Trophoblast cell (in vitro differentiated cells and primary cell): ENCODE data around the gene SEZ6L2.
"Not testable (repeated sequence)": the region's sequence is repeated elsewhere in the genome, so short reads cannot be mapped to it uniquely, and the experiment has no call there.

ENCODE experiments used
- DNase-seq, 2 donors: peaks; one replicate each; pipeline ENCODE4 v3.0.0-alpha.2; 2016
- H2AFZ ChIP-seq: 2 replicates; pipeline ENCODE4 v1.6.1; 2013; ENCODE audit warnings: low read length, moderate library complexity, mild to moderate bottlenecking; ENCODE audit not compliant: insufficient read depth, poor library complexity
- H2AK5ac ChIP-seq: 2 replicates; pipeline ENCODE4 v1.6.1; 2013; ENCODE audit warnings: mild to moderate bottlenecking, low read length
- H2BK120ac ChIP-seq: 2 replicates; pipeline ENCODE4 v1.6.1; 2013; ENCODE audit warnings: low read length, mild to moderate bottlenecking, moderate library complexity; ENCODE audit not compliant: insufficient read depth, poor library complexity
- H2BK12ac ChIP-seq: 2 replicates; pipeline ENCODE4 v1.6.1; 2013; ENCODE audit warnings: mild to moderate bottlenecking, low read length, moderate library complexity
- H2BK5ac ChIP-seq: 2 replicates; pipeline ENCODE4 v1.6.1; 2013; ENCODE audit warnings: low read length, low read depth, moderate library complexity, mild to moderate bottlenecking; ENCODE audit not compliant: poor library complexity
- H3K14ac ChIP-seq: 2 replicates; pipeline ENCODE4 v1.6.1; 2013; ENCODE audit warnings: mild to moderate bottlenecking, low read length
- H3K18ac ChIP-seq: 2 replicates; pipeline ENCODE4 v1.6.1; 2013; ENCODE audit warnings: mild to moderate bottlenecking, low read length
- H3K23ac ChIP-seq: 2 replicates; pipeline ENCODE4 v1.6.1; 2013; ENCODE audit warnings: low read length
- H3K27ac ChIP-seq: 2 replicates; pipeline ENCODE4 v1.5.1; 2013; ENCODE audit warnings: low read depth, mild to moderate bottlenecking, inconsistent platforms, low read length, moderate library complexity
- H3K27me3 ChIP-seq: 2 replicates; pipeline ENCODE4 v1.6.1; 2013; ENCODE audit warnings: inconsistent platforms, mild to moderate bottlenecking, low read length, moderate library complexity; ENCODE audit not compliant: insufficient read depth
- H3K36me3 ChIP-seq, 2 experiments: 1 replicate in 1 of 2; 2 replicates in 1 of 2; pipeline ENCODE4 v1.6.1; 2013; ENCODE audit warnings: low read length in 2 of 2, mild to moderate bottlenecking in 2 of 2, moderate library complexity in 1 of 2; ENCODE audit not compliant: insufficient read depth in 2 of 2, control insufficient read depth in 1 of 2
- H3K4ac ChIP-seq: 2 replicates; pipeline ENCODE4 v1.6.1; 2013; ENCODE audit warnings: low read depth, mild to moderate bottlenecking, low read length, moderate library complexity
- H3K4me1 ChIP-seq, 2 experiments: 1 replicate in 1 of 2; 2 replicates in 1 of 2; pipeline ENCODE4 v1.6.1; 2013; ENCODE audit warnings: low read length in 2 of 2, mild to moderate bottlenecking in 2 of 2, moderate library complexity in 1 of 2; ENCODE audit not compliant: insufficient read depth in 2 of 2, control insufficient read depth in 1 of 2
- H3K4me2 ChIP-seq: 2 replicates; pipeline ENCODE4 v1.6.1; 2013; ENCODE audit warnings: inconsistent platforms, mild to moderate bottlenecking, low read length, moderate library complexity
- H3K4me3 ChIP-seq: 2 replicates; pipeline ENCODE4 v1.5.1; 2013; ENCODE audit warnings: mild to moderate bottlenecking, low read depth, low read length, inconsistent platforms
- H3K79me1 ChIP-seq: one replicate; pipeline ENCODE4 v1.6.1; 2013; ENCODE audit warnings: low read length
- H3K79me2 ChIP-seq: 2 replicates; pipeline ENCODE4 v1.6.1; 2013; ENCODE audit warnings: low read length, mild to moderate bottlenecking; ENCODE audit not compliant: control insufficient read depth, insufficient read depth, poor library complexity
- H3K9ac ChIP-seq: 2 replicates; pipeline ENCODE4 v1.6.1; 2013; ENCODE audit warnings: mild to moderate bottlenecking, low read length
- H3K9me3 ChIP-seq: 2 replicates; pipeline ENCODE4 v1.6.1; 2013; ENCODE audit warnings: low read depth, mild to moderate bottlenecking, control low read depth, inconsistent platforms, low read length; ENCODE audit not compliant: insufficient read depth
- H4K12ac ChIP-seq: 2 replicates; pipeline ENCODE4 v1.6.1; 2013; ENCODE audit warnings: low read depth, mild to moderate bottlenecking, low read length, moderate library complexity
- H4K8ac ChIP-seq: 2 replicates; pipeline ENCODE4 v1.6.1; 2013; ENCODE audit warnings: low read depth, mild to moderate bottlenecking, low read length, moderate library complexity
- H4K91ac ChIP-seq: one replicate; pipeline ENCODE4 v1.6.1; 2013; ENCODE audit warnings: low read depth, mild to moderate bottlenecking, low read length, moderate library complexity
- WGBS: extraction: QIAGEN DNeasy Blood & Tissue Kit; methylation state at CpG from one replicate; pipeline ENCODE4 v1.1.7; 2013; ENCODE audit warnings: missing lambda C conversion rate; ENCODE audit not compliant: insufficient read length, insufficient coverage; ENCODE audit errors: extremely low coverage; 5-methylcytosine and 5-hydroxymethylcytosine counted together

SEZ6L2 gene

DNA sequence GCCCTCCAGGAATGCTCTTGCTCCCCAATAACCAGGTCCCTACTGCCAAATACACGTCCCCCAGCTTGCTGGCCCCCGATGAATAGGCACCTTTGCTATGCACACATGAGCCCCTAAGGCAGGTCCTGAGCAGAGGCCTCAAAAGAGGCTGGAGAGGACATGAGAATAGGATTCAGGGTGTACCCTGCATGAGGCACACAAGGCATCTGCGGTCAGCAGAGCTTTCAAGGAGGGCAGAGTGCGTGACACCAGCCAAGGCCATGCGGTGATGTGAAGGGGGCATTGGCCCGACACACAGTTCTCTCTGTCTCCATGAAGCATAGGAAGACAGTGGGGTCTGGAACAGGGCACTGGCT lies 6.9 kb downstream of the SEZ6L2 start:
- H3K4me3 ChIP-seq = no peak overlapping the region
- H3K27ac ChIP-seq = no peak overlapping the region
- WGBS = no CpG with 5 or more reads among the region's 6 CpGs
- no peaks in the 10 kb centered on the region for H3K27me3 ChIP-seq
- no peak overlapping the region for H3K14ac ChIP-seq
- H3K18ac ChIP-seq = no peak overlapping the region
- no peak overlapping the region for H3K9ac ChIP-seq
- no peak overlapping the region for H4K91ac ChIP-seq
- H3K36me3 ChIP-seq = no peaks in the 10 kb centered on the region
- no peak for DNase-seq
- H2BK120ac ChIP-seq = no peak overlapping the region
- H2BK5ac ChIP-seq = no peak overlapping the region
- H3K4ac ChIP-seq = no peak overlapping the region
- H3K79me2 ChIP-seq = no peaks in the 10 kb centered on the region
- H4K12ac ChIP-seq = no peak overlapping the region
- H3K23ac ChIP-seq = no peak overlapping the region
- H3K9me3 ChIP-seq = peaks cover 2% of the 10 kb centered on the region
- H2BK12ac ChIP-seq = no peak overlapping the region
- H3K4me2 ChIP-seq = no peak overlapping the region
- no peaks in the 10 kb centered on the region for H3K79me1 ChIP-seq
- H3K4me1 ChIP-seq = no peaks in the 10 kb centered on the region
- H2AK5ac ChIP-seq = no peak overlapping the region
- H2AFZ ChIP-seq = no peak overlapping the region
- H4K8ac ChIP-seq = no peak overlapping the region

DNA sequence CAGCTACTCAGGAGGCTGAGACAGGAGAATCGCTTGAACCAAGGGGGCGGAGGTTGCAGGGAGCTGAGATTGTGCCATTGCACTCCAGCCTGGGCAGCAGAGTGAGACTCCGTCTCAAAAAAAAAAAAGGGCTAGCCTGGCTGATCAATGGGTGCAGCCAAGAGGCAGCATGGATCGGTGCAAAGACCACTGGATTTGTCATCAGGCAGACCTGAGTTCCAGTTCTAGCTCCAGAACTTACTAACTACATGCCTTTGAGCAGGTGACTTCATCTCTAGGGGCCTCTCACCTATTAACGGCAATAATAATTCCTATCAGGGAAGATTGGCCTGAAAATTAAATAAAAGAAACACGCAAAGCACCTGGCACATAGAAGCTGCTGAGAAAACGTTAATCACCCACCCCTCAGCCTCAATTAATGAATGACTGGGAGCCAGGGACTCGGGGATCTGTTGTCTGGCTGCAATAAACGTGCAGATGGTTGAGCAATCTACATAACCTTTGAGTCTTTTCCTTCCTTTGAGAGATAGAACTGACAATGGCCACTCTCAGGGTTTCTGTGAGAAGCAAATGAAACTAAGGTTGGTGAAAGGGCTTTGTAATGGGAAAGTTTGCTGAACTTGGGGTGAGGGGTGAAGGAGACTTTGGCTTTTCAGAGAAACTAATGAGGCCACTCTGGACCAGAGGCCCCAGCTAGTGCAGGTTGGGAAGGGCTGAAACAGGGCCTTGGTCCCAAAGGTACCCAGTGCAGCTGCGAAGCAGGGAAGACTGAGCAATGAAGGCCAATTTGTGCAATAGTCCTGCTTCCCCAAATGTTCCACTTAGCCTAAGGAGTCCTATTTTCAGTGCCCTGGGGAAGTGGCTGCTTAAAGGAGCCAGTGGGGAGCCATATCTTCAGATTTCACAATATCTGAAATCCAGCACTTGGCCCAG lies 7.6 kb downstream of the SEZ6L2 start:
- Histone ChIP-seq H3K4me1 (no peaks in the 10 kb centered on the region), H3K23ac (no peak overlapping the region), H4K8ac (no peak overlapping the region), H2BK120ac (no peak overlapping the region), H4K12ac (no peak overlapping the region), H2BK12ac (no peak overlapping the region), H2AK5ac (no peak overlapping the region), H2BK5ac (no peak overlapping the region), H3K4ac (no peak overlapping the region), H2AFZ (no peak overlapping the region), H3K9me3 (peaks cover 2% of the 10 kb centered on the region), H3K79me1 (no peaks in the 10 kb centered on the region), H3K79me2 (no peaks in the 10 kb centered on the region), H3K36me3 (no peaks in the 10 kb centered on the region), H3K27me3 (no peaks in the 10 kb centered on the region), H3K9ac (no peak overlapping the region), H3K18ac (no peak overlapping the region), H3K27ac (no peak overlapping the region), H3K4me3 (no peak overlapping the region), H3K14ac (no peak overlapping the region), H4K91ac (no peak overlapping the region), H3K4me2 (no peak overlapping the region)
- no CpG with 5 or more reads among the region's 10 CpGs for WGBS
- no peak for DNase-seq

DNA sequence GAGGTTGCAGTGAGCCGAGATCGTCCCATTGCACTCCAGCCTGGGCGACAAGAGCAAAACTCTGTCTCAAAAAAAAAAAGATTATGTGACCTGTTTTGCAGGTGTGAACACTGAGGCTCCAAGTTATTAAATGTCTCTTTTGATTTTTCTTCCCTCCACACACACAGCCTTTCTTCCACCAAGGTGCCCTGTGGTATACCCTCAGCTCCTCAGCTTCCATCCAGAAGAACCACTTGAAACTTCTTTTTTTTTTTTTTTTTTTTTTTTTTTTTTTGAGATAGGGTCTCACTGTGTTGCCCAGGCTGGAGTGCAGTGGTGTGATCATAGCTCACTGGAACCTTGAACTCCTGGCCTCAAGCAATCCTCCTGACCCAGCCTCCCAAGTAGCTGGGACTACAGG lies 10.0 kb downstream of the SEZ6L2 start:
- not testable (repeated sequence) for H3K4me3 ChIP-seq, H3K23ac ChIP-seq, H3K4me2 ChIP-seq, H2BK120ac ChIP-seq, H3K36me3 ChIP-seq, H2BK12ac ChIP-seq, H4K12ac ChIP-seq, H3K27me3 ChIP-seq, H2AFZ ChIP-seq, H3K27ac ChIP-seq, H3K4me1 ChIP-seq, H3K9me3 ChIP-seq, H2AK5ac ChIP-seq, H3K79me2 ChIP-seq, H3K79me1 ChIP-seq, H3K14ac ChIP-seq, H4K91ac ChIP-seq, H4K8ac ChIP-seq, H3K18ac ChIP-seq, DNase-seq, H2BK5ac ChIP-seq, H3K9ac ChIP-seq, H3K4ac ChIP-seq
- no CpG with 5 or more reads among the region's 3 CpGs for WGBS

DNA sequence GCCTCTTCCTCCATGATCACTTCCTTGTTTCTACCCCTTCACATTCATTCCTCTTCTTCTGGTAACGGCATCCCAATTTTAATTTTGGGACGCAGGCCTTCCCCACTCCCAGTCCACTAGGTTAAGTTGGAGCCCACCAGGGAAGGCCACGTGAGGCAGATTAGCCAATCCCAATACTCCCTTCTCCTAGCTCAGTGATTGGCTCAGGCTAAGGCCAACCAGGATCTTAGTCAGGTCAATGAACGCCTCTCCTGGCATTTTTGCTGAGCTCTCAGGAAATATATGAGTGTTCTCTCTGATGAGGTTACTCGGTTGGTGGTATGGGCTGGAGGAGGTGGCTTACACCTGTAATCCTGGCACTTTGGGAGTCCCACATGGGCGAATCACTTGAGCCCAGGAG lies 15.4 kb downstream of the SEZ6L2 start:
- Histone ChIP-seq H3K23ac (no peak overlapping the region), H3K27me3 (no peaks in the 10 kb centered on the region), H4K8ac (no peak overlapping the region), H2AFZ (no peak overlapping the region), H2BK5ac (no peak overlapping the region), H3K9me3 (peaks cover 2% of the 10 kb centered on the region), H3K27ac (no peak overlapping the region), H2AK5ac (no peak overlapping the region), H4K12ac (no peak overlapping the region), H3K4me2 (no peak overlapping the region), H3K36me3 (peaks cover 0 to 4% of the 10 kb centered on the region in 2 experiments), H2BK120ac (no peak overlapping the region), H3K79me2 (no peaks in the 10 kb centered on the region), H3K4ac (no peak overlapping the region), H3K14ac (no peak overlapping the region), H2BK12ac (no peak overlapping the region), H3K4me3 (no peak overlapping the region), H3K9ac (no peak overlapping the region), H4K91ac (no peak overlapping the region), H3K79me1 (no peaks in the 10 kb centered on the region), H3K18ac (no peak overlapping the region), H3K4me1 (no peaks in the 10 kb centered on the region)
- WGBS = no CpG with 5 or more reads among the region's 6 CpGs
- no peak for DNase-seq
